Osteoblast (primary cell): ENCODE results near the gene ARFGAP2. TPM values are rescaled to one million over a fixed set of nuclear protein-coding genes. Genes with fewer than 3 reads are reported as not detected.

Experiments used
- DNase-seq: peaks from one replicate; pipeline ENCODE4 v3.0.0; 2011; ENCODE audit warnings: low spot score, mixed read lengths; ENCODE audit not compliant: insufficient read length; ENCODE audit errors: missing footprints
- H2AFZ ChIP-seq: 2 replicates; pipeline ENCODE4 v1.6.0; 2011; ENCODE audit warnings: mild to moderate bottlenecking, low read length
- H3K27ac ChIP-seq: 2 replicates; pipeline ENCODE4 v1.5.1; 2011; ENCODE audit warnings: mild to moderate bottlenecking, low read depth, low read length, moderate library complexity
- H3K27me3 ChIP-seq: 2 replicates; pipeline ENCODE4 v1.6.0; 2012; ENCODE audit warnings: mild to moderate bottlenecking, control low read depth, inconsistent platforms, low read length, moderate library complexity; ENCODE audit not compliant: insufficient read depth
- H3K36me3 ChIP-seq: 2 replicates; pipeline ENCODE4 v1.5.1; 2011; ENCODE audit warnings: mild to moderate bottlenecking, low read length, control low read depth, moderate library complexity; ENCODE audit not compliant: insufficient read depth
- H3K4me1 ChIP-seq: 2 replicates; pipeline ENCODE4 v1.5.1; 2011; ENCODE audit warnings: mild to moderate bottlenecking, low read length, control low read depth, moderate library complexity; ENCODE audit not compliant: insufficient read depth
- H3K4me2 ChIP-seq: 2 replicates; pipeline ENCODE4 v1.6.0; 2011; ENCODE audit warnings: mild to moderate bottlenecking, low read length; ENCODE audit not compliant: insufficient read depth
- H3K4me3 ChIP-seq: fragments of 200-600 bp; sonication (generic); 3 replicates; pipeline ENCODE4 v1.5.1; 2012; ENCODE audit warnings: mild to moderate bottlenecking, low read length, inconsistent platforms; ENCODE audit not compliant: insufficient read depth
- H3K79me2 ChIP-seq: 2 replicates; pipeline ENCODE4 v1.6.0; 2012; ENCODE audit warnings: mild to moderate bottlenecking, low read length, control low read depth, inconsistent platforms; ENCODE audit not compliant: insufficient read depth
- H3K9me3 ChIP-seq: 2 replicates; pipeline ENCODE4 v1.5.1; 2011; ENCODE audit warnings: low read depth, low read length, control low read depth
- H4K20me1 ChIP-seq: 2 replicates; pipeline ENCODE4 v1.6.0; 2012; ENCODE audit warnings: mild to moderate bottlenecking, low read length, control low read depth; ENCODE audit not compliant: insufficient read depth
- total RNA-seq: library from RNA; depleted of rRNA; stranded (reverse); fragments of >200 nt; gene quantifications from 2 replicates; pipeline ENCODE4 v1.2.3, GENCODE V29; 2012
- TF ChIP-seq, protein P1 (sequence below): IDR thresholded peaks from 2 replicates; pipeline ENCODE4 v1.5.1; 2011; ENCODE audit warnings: mild to moderate bottlenecking, low read depth, low read length, moderate library complexity; ENCODE audit errors: extremely low read depth

ARFGAP2 gene
- total RNA-seq, 1 donor, result 139 TPM

GRCh38 chr11:47183031-47183856 lies 6.6 kb upstream of the ARFGAP2 start:
- Histone ChIP-seq H3K27me3 (no peaks in the 10 kb centered on the region), H3K4me2 (no peak overlapping the region), H3K4me3 (no peak overlapping the region), H3K4me1 (peaks cover 22% of the 10 kb centered on the region), H2AFZ (no peak overlapping the region), H4K20me1 (no peaks in the 10 kb centered on the region), H3K27ac (no peak overlapping the region), H3K36me3 (no peaks in the 10 kb centered on the region), H3K9me3 (no peaks in the 10 kb centered on the region), H3K79me2 (peaks cover 2% of the 10 kb centered on the region)
- peak; percentile 80 for DNase-seq
- TF ChIP-seq, protein P1, sequence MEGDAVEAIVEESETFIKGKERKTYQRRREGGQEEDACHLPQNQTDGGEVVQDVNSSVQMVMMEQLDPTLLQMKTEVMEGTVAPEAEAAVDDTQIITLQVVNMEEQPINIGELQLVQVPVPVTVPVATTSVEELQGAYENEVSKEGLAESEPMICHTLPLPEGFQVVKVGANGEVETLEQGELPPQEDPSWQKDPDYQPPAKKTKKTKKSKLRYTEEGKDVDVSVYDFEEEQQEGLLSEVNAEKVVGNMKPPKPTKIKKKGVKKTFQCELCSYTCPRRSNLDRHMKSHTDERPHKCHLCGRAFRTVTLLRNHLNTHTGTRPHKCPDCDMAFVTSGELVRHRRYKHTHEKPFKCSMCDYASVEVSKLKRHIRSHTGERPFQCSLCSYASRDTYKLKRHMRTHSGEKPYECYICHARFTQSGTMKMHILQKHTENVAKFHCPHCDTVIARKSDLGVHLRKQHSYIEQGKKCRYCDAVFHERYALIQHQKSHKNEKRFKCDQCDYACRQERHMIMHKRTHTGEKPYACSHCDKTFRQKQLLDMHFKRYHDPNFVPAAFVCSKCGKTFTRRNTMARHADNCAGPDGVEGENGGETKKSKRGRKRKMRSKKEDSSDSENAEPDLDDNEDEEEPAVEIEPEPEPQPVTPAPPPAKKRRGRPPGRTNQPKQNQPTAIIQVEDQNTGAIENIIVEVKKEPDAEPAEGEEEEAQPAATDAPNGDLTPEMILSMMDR, result no peak

DNA sequence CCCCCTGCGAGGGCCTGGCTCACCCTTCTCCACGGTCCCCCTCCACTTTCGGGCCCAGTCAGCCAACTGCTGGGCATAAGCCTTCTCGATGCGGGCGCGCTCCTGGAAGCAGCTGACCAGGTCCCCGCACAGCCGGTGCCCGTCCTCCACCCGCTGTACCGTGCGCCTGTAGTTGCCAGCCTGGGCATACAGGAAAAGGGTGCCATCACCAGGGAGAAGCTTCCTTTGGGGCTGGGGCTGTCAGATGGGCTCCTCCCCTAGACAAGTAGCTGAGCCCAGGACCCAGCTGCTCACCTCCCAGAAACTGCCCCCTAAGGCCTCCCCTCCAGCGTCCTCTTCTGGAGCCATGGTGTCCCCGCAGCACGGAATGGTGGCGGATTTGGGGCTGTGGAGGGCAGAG lies 5.7 kb upstream of the ARFGAP2 start:
- Histone ChIP-seq H4K20me1 (no peaks in the 10 kb centered on the region), H3K27me3 (no peaks in the 10 kb centered on the region)

GRCh38 chr11:47181271-47181670 lies 4.6 kb upstream of the ARFGAP2 start:
- peaks cover 6% of the 10 kb centered on the region for H3K79me2 ChIP-seq
- H3K4me3 ChIP-seq, result no peak overlapping the region
- peak; percentile 76 for DNase-seq
- TF ChIP-seq, protein P1, result no peak
- H3K4me2 ChIP-seq, result no peak overlapping the region
- no peaks in the 10 kb centered on the region for H3K36me3 ChIP-seq
- H3K9me3 ChIP-seq, result no peaks in the 10 kb centered on the region
- no peak overlapping the region for H2AFZ ChIP-seq
- H3K4me1 ChIP-seq, result peaks cover 14% of the 10 kb centered on the region
- H4K20me1 ChIP-seq, result no peaks in the 10 kb centered on the region
- H3K27me3 ChIP-seq, result no peaks in the 10 kb centered on the region
- H3K27ac ChIP-seq, result no peak overlapping the region

More for the DNA sequence above, 5.7 kb upstream of the ARFGAP2 start:
- DNase-seq, result peak; percentile 51
- Histone ChIP-seq H3K27ac (no peak overlapping the region), H2AFZ (no peak overlapping the region), H3K79me2 (peaks cover 2% of the 10 kb centered on the region), H3K36me3 (no peaks in the 10 kb centered on the region), H3K4me3 (no peak overlapping the region), H3K9me3 (no peaks in the 10 kb centered on the region), H3K4me2 (no peak overlapping the region), H3K4me1 (peaks cover 21% of the 10 kb centered on the region)
- TF ChIP-seq, protein P1, result no peak

DNA sequence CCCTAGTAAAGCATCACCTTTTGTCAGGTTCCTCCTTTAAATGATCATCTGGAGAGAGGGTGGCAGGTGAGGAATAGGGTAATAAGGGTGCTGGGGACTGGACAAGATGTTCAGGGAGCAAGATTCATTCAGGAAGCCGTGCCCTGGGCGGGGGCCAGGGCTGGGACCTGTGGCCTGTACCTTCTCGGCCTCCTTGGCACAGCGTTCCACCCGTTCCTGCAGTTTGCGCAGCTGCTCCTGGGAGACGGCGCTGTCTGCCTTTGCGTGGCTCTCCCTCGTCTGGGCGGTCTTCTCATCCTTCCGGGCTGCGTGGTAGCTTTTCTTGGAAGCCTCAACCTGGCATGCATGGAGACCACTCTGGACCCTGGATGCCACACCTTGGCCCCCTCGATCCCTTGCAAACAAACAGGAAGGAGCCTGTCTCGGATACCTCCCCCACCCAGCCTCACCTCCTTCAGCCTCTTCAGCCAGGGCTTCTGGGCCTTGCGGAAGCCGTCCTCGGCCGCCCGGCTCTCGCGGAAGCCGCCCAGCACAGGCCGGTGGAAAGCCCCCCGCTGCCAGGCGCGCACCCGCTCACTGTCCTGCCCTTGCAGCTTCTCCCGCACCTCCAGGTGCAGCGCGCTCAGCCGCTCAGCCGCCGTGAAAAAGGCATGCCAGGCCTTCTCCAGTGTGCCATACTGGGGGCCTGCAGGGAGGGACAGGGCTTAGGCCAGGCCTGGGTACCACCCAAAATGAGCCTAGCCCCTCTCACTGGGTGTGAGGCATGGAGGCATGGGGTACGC lies 3.5 kb upstream of the ARFGAP2 start:
- TF ChIP-seq, protein P1, result no peak
- Histone ChIP-seq H3K9me3 (no peaks in the 10 kb centered on the region), H3K4me1 (peaks cover 23% of the 10 kb centered on the region), H3K27ac (no peak overlapping the region), H3K79me2 (peaks cover 17% of the 10 kb centered on the region), H3K4me2 (no peak overlapping the region), H4K20me1 (peaks cover 6% of the 10 kb centered on the region), H3K36me3 (peaks cover 3% of the 10 kb centered on the region), H3K27me3 (no peaks in the 10 kb centered on the region), H2AFZ (no peak overlapping the region), H3K4me3 (no peak overlapping the region)
- peak; percentile 30 for DNase-seq
